ENCODE data around the gene POLD4.

The POLD4 gene

GRCh38 chr11:67384851-67385366 lies 31.6 kb upstream of the POLD4 start:
- H3K4ac ChIP-seq (ENCODE audit: low read depth, low read length): no peak overlapping the region
- H2BK5ac ChIP-seq (ENCODE audit: low read depth, low read length, poor library complexity): no peak overlapping the region
- H3K79me1 ChIP-seq (ENCODE audit: low read length): no peaks in the 10 kb centered on the region
- no peak overlapping the region for H3K23ac ChIP-seq (ENCODE audit: low read length)
- no peaks in the 10 kb centered on the region for H3K9me3 ChIP-seq (ENCODE audit: insufficient read depth, low read depth, low read length)
- no peak overlapping the region for H4K8ac ChIP-seq (ENCODE audit: low read depth, low read length)
- H2AFZ ChIP-seq (ENCODE audit: insufficient read depth, low read length, poor library complexity): no peak overlapping the region
- H3K27ac ChIP-seq (ENCODE audit: low read depth, low read length): no peak overlapping the region
- H3K79me2 ChIP-seq (ENCODE audit: control insufficient read depth, insufficient read depth, low read length, poor library complexity): no peaks in the 10 kb centered on the region
- no CpG with 5 or more reads among the region's 3 CpGs for WGBS (ENCODE audit: extremely low coverage, insufficient coverage, insufficient read length)
- no peak overlapping the region for H3K14ac ChIP-seq (ENCODE audit: low read length)
- no peaks in the 10 kb centered on the region for H3K36me3 ChIP-seq (ENCODE audit: control insufficient read depth in 1 of 2, insufficient read depth in 2 of 2, low read length in 2 of 2)
- peaks cover 0 to 3% of the 10 kb centered on the region in 2 experiments for H3K4me1 ChIP-seq (ENCODE audit: control insufficient read depth in 1 of 2, insufficient read depth in 2 of 2, low read length in 2 of 2)
- no peak for DNase-seq
- H3K4me3 ChIP-seq (ENCODE audit: low read depth, low read length): no peak overlapping the region
- H3K18ac ChIP-seq (ENCODE audit: low read length): no peak overlapping the region
- no peak overlapping the region for H4K91ac ChIP-seq (ENCODE audit: low read depth, low read length)
- no peak overlapping the region for H2BK12ac ChIP-seq (ENCODE audit: low read length)
- H4K12ac ChIP-seq (ENCODE audit: low read depth, low read length): no peak overlapping the region
- no peak overlapping the region for H3K9ac ChIP-seq (ENCODE audit: low read length)
- H2AK5ac ChIP-seq (ENCODE audit: low read length): no peak overlapping the region
- H2BK120ac ChIP-seq (ENCODE audit: insufficient read depth, low read length, poor library complexity): no peak overlapping the region
- no peaks in the 10 kb centered on the region for H3K27me3 ChIP-seq (ENCODE audit: insufficient read depth, low read length)
- H3K4me2 ChIP-seq (ENCODE audit: low read length): no peak overlapping the region

GRCh38 chr11:67382276-67383136 lies 29.2 kb upstream of the POLD4 start:
- no peak overlapping the region for H3K27ac ChIP-seq (ENCODE audit: low read depth, low read length)
- no peak overlapping the region for H3K18ac ChIP-seq (ENCODE audit: low read length)
- no peak overlapping the region for H3K4me2 ChIP-seq (ENCODE audit: low read length)
- H4K12ac ChIP-seq (ENCODE audit: low read depth, low read length): no peak overlapping the region
- no peak overlapping the region for H3K4ac ChIP-seq (ENCODE audit: low read depth, low read length)
- H2BK12ac ChIP-seq (ENCODE audit: low read length): no peak overlapping the region
- no peak overlapping the region for H2AFZ ChIP-seq (ENCODE audit: insufficient read depth, low read length, poor library complexity)
- H3K4me3 ChIP-seq (ENCODE audit: low read depth, low read length): no peak overlapping the region
- peaks cover 13 to 15% of the 10 kb centered on the region in 2 experiments for H3K4me1 ChIP-seq (ENCODE audit: control insufficient read depth in 1 of 2, insufficient read depth in 2 of 2, low read length in 2 of 2)
- peak; percentile 65 to 92 for DNase-seq
- no peak overlapping the region for H3K9ac ChIP-seq (ENCODE audit: low read length)
- H4K91ac ChIP-seq (ENCODE audit: low read depth, low read length): no peak overlapping the region
- no peaks in the 10 kb centered on the region for H3K27me3 ChIP-seq (ENCODE audit: insufficient read depth, low read length)
- no peak overlapping the region for H3K23ac ChIP-seq (ENCODE audit: low read length)
- no peak overlapping the region for H3K14ac ChIP-seq (ENCODE audit: low read length)
- H2BK120ac ChIP-seq (ENCODE audit: insufficient read depth, low read length, poor library complexity): no peak overlapping the region
- H3K79me2 ChIP-seq (ENCODE audit: control insufficient read depth, insufficient read depth, low read length, poor library complexity): no peaks in the 10 kb centered on the region
- H2AK5ac ChIP-seq (ENCODE audit: low read length): no peak overlapping the region
- no peak overlapping the region for H4K8ac ChIP-seq (ENCODE audit: low read depth, low read length)
- H3K79me1 ChIP-seq (ENCODE audit: low read length): peaks cover 7% of the 10 kb centered on the region
- H2BK5ac ChIP-seq (ENCODE audit: low read depth, low read length, poor library complexity): no peak overlapping the region
- no CpG with 5 or more reads among the region's 16 CpGs for WGBS (ENCODE audit: extremely low coverage, insufficient coverage, insufficient read length)
- peaks cover 1% of the 10 kb centered on the region for H3K9me3 ChIP-seq (ENCODE audit: insufficient read depth, low read depth, low read length)
- H3K36me3 ChIP-seq (ENCODE audit: control insufficient read depth in 1 of 2, insufficient read depth in 2 of 2, low read length in 2 of 2): no peaks in the 10 kb centered on the region

- no peak overlapping the region for H2BK12ac ChIP-seq (ENCODE audit: low read length)
Measured at GRCh38 chr11:67381244-67381972, 28.1 kb upstream of the POLD4 start.

GRCh38 chr11:67379061-67380058 lies 26.0 kb upstream of the POLD4 start:
- Histone ChIP-seq H3K27me3 (ENCODE audit: insufficient read depth, low read length) (peaks cover 15% of the 10 kb centered on the region), H2BK12ac (ENCODE audit: low read length) (peak overlapping the region; percentile 54), H3K18ac (ENCODE audit: low read length) (no peak overlapping the region), H3K79me2 (ENCODE audit: control insufficient read depth, insufficient read depth, low read length, poor library complexity) (no peaks in the 10 kb centered on the region), H2BK5ac (ENCODE audit: low read depth, low read length, poor library complexity) (peak overlapping the region; percentile 14), H4K12ac (ENCODE audit: low read depth, low read length) (no peak overlapping the region), H2BK120ac (ENCODE audit: insufficient read depth, low read length, poor library complexity) (no peak overlapping the region), H4K91ac (ENCODE audit: low read depth, low read length) (peak overlapping the region; percentile 59), H4K8ac (ENCODE audit: low read depth, low read length) (peak overlapping the region; percentile 34), H2AK5ac (ENCODE audit: low read length) (peak overlapping the region; percentile 85), H3K23ac (ENCODE audit: low read length) (no peak overlapping the region), H3K4me3 (ENCODE audit: low read depth, low read length) (no peak overlapping the region), H3K79me1 (ENCODE audit: low read length) (peaks cover 12% of the 10 kb centered on the region), H3K4me1 (ENCODE audit: control insufficient read depth in 1 of 2, insufficient read depth in 2 of 2, low read length in 2 of 2) (peaks cover 16 to 23% of the 10 kb centered on the region in 2 experiments), H3K9ac (ENCODE audit: low read length) (no peak overlapping the region), H3K4me2 (ENCODE audit: low read length) (no peak overlapping the region), H3K36me3 (ENCODE audit: control insufficient read depth in 1 of 2, insufficient read depth in 2 of 2, low read length in 2 of 2) (no peaks in the 10 kb centered on the region), H2AFZ (ENCODE audit: insufficient read depth, low read length, poor library complexity) (peak overlapping the region; percentile 49), H3K14ac (ENCODE audit: low read length) (peak overlapping the region; percentile 46), H3K4ac (ENCODE audit: low read depth, low read length) (no peak overlapping the region), H3K27ac (ENCODE audit: low read depth, low read length) (no peak overlapping the region), H3K9me3 (ENCODE audit: insufficient read depth, low read depth, low read length) (peaks cover 1% of the 10 kb centered on the region)
- DNase-seq: no peak
- no CpG with 5 or more reads among the region's 23 CpGs for WGBS (ENCODE audit: extremely low coverage, insufficient coverage, insufficient read length)

More at GRCh38 chr11:67381244-67381972, 28.1 kb upstream of the POLD4 start:
- Histone ChIP-seq H2AFZ (ENCODE audit: insufficient read depth, low read length, poor library complexity) (no peak overlapping the region), H3K79me2 (ENCODE audit: control insufficient read depth, insufficient read depth, low read length, poor library complexity) (no peaks in the 10 kb centered on the region), H3K36me3 (ENCODE audit: control insufficient read depth in 1 of 2, insufficient read depth in 2 of 2, low read length in 2 of 2) (no peaks in the 10 kb centered on the region), H3K23ac (ENCODE audit: low read length) (no peak overlapping the region), H3K27ac (ENCODE audit: low read depth, low read length) (no peak overlapping the region), H3K9me3 (ENCODE audit: insufficient read depth, low read depth, low read length) (peaks cover 1% of the 10 kb centered on the region), H4K12ac (ENCODE audit: low read depth, low read length) (no peak overlapping the region), H3K18ac (ENCODE audit: low read length) (no peak overlapping the region), H3K27me3 (ENCODE audit: insufficient read depth, low read length) (peaks cover 9% of the 10 kb centered on the region), H2AK5ac (ENCODE audit: low read length) (no peak overlapping the region), H3K79me1 (ENCODE audit: low read length) (peaks cover 7% of the 10 kb centered on the region), H4K8ac (ENCODE audit: low read depth, low read length) (no peak overlapping the region), H2BK5ac (ENCODE audit: low read depth, low read length, poor library complexity) (no peak overlapping the region), H4K91ac (ENCODE audit: low read depth, low read length) (no peak overlapping the region), H3K14ac (ENCODE audit: low read length) (no peak overlapping the region), H2BK120ac (ENCODE audit: insufficient read depth, low read length, poor library complexity) (no peak overlapping the region), H3K4me2 (ENCODE audit: low read length) (no peak overlapping the region), H3K4me3 (ENCODE audit: low read depth, low read length) (no peak overlapping the region), H3K4ac (ENCODE audit: low read depth, low read length) (no peak overlapping the region), H3K4me1 (ENCODE audit: control insufficient read depth in 1 of 2, insufficient read depth in 2 of 2, low read length in 2 of 2) (peaks cover 10 to 15% of the 10 kb centered on the region in 2 experiments), H3K9ac (ENCODE audit: low read length) (no peak overlapping the region)
- peak in 1 of 2 donors; percentile 12 for DNase-seq
- WGBS (ENCODE audit: extremely low coverage, insufficient coverage, insufficient read length): 100% methylated on average over 2 of the region's 13 CpGs

Data from trophoblast cell (in vitro differentiated cells and primary cell).